Stimulated activated CD4-positive, alpha-beta T cell treated with anti-CD3 and anti-CD28 coated beads, Interleukin-12 subunit alpha, Interleukin-12 subunit beta, amount 100 ng/mL, for 24 hours (primary cell): ENCODE measurements around the gene GRIK4.

Experiments
- DNase-seq, 2 experiments: peaks; one replicate each; pipeline ENCODE4 v3.0.0-alpha.2; 2020; ENCODE audit warnings: low read depth in 2 of 2

The GRIK4 gene

DNA sequence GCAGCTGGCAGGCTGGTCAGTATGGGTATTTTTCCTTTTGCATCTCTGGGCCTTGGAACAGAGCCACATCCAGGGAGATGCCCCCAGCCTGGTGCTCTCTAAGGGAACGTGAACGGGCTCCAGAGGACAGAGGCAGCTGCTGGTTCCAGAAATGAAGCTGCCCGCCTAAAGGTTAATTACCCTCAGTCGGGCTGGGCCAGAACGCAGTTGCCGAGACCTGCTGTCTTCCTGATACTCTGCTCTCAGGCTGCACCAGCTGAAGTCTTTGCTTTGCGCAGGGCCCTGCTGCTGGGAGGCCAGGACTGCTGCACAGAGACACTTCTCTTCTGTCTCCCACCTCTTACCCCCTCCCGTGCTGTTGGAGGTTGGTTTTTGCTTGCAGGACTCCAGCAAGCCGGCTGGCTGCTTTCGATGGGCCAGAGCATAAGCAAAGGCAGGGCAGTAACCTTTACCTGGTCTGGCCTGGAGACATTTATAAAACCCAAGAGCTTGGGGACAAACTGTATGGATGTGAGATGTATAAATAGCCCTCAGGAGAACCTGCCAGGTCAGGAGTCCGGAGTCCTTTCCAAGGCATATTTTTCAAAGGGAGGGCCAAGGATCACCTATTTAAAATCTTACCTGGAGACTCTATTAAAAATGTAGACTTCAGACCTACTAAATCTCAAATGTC, 197.1 kb downstream of the GRIK4 start:
- no peak for DNase-seq

DNA sequence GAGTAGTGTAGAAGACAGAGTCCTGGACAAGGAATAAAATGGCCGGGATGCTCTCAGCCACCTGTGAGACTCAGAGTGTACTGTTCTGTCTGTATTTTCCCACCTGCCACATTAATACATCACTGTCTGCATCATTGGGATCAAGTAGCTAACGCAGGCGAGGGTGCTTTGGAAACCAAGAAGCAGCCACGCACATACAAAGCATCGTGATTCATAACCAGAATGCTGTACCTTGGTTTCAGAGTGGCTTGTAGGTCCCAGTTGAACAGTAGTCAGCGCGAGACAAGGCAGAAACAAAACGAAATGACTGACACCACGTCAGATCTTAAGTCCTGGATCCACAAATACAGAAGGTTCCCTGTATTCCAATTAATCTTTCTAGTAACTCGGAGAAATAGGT, 198.3 kb downstream of the GRIK4 start:
- DNase-seq = no peak

DNA sequence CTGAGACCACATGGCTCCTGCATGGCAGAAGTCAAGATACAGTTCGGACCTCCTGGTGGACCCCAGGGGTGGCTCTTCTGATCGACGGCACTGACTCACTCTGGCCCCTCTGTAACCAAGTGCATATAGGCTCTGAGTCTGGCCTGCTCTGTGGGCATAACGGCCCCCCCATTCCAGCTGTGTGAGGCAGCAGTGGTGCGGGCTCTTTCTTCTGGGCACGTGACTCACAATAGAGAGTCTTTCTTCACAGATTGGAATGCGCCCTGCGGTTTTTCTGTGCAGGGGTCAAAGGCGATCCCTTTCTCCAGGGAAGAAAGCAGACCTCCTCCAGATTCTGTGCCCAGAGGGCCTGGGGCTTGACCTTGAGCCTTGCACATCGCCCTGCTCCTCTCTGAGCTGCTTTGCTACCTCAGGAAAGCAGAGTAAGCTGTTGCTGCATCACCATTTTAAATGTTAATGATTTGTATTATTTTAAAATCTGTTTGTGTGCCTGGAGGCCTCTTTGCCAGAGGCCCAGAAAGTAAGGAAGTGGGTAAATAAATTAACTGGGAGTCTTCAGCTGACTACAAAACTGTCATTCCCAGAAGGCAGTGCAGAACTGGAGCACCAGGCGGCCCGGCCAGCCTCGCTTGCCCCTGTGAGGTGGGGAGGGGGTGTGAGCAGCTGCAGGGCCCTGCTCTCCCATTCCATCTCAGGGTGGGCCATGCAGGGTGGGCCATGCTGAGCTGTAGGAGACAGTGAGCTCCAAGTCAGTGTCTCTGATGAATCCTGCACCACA, 199.0 kb downstream of the GRIK4 start:
- no peak for DNase-seq

DNA sequence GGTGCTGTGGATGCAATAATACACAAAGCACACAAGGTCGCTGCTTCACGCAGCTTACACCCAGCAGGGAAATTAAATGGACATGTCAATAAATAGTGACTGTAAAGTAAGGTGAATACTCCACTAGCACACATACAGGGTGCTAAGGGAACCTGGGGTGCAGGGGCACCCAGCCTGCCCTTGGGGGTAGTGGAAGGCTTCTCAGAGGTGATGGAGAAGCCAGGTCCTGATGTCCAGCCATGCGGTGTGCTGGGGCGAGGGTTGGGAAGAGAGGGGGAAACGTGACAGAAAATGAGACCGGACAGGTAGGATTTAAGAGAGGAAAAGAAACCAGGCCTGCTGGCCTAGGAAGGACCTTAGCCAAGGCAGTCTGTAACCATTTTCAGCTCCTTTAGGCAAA, 200.5 kb downstream of the GRIK4 start:
- DNase-seq = no peak

DNA sequence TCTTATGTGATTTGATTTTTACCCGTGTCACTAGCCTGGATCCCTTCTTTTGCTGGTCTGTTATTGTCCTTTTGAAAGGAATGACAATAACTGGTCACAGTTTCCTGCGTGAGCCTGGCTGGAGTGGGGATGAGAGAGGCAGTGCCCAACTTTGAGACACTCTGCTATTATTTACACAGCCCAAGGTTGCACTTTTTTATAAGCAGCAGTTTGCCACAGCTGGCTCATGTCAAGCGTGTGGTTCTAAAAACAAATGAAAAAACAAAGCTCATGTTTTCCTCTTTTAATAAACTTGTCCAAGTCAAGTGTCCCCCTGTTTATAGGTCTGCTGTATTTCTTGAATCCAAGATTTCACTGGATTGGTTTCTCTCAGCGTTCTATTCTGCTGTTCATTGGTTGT, 201.3 kb downstream of the GRIK4 start:
- DNase-seq = no peak

DNA sequence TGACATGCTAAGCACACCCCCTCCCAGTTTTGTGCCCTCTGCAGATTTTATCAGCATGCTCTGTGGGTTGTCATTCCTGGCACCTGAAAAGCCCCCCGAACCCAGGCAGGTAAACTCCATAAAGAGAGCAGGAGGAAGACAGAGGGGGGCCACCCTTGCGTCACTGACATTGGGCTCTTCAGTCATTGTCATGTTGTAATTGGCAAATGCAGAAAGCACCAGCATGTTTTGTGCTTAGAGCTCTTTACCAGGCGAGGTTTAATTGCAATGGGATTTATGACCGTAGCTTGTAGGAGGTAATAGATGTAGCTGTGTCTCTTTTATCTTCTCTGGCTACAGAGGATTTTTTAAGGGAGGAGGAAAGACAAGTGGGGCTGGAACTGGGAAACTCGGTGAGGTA, 201.7 kb downstream of the GRIK4 start:
- no peak for DNase-seq

DNA sequence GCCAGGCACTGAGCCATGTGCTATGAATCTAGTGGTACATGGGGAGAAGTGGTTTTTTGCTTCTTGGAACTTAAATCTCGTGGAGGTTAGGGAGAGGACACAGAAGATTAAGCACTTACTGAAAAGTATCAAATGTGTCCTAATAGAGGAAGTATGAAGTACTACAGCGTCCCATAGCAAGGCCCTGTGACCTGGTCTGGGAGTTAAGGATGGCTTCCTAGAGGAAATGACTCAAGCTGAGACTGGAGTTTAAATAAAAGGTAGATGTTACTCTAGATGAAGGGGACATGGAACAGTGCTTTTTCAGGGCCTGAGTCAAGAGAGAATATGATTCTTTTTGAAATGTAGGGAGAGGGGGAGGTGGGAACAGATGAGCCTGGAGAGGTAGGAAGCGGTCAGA, 202.9 kb downstream of the GRIK4 start:
- DNase-seq = no peak

DNA sequence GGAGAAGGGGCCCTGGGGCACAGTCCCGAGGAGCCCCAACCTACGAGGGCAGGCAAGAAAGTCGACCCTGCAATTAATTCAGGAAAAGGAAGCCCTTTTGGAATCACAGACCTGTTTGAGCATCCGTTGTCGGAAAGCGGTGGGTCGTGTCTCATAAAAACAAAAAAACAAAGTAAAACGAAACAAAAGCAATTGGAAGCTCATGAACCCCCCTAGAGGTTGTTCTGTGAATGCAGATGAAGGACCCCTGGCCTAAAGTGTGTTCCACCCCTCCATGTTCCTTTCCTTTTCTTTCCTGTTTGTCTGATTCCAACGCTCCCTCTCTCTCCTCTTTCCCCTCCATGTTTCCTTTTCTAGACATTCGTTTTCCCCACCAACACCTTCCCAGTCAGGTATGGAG, 203.7 kb downstream of the GRIK4 start:
- no peak for DNase-seq

DNA sequence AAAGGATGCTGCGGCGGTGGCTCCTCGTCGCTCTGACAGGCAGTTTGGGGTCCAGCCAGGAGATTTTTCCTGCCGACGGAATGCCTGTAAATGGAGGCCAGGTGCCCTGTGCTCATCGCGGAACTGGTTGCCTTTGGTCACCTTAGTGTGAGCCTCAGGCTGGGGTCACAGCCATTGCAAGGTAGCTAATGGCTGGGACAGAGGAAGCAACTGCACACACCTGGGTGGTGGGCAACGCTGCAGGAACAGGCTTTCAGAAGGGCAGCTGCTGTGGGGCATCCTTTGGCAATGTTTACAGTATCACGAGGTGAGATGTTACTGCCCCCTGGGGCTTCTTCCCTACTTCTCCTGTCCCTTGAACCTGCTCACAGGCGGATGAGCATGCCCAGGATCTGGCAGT, 205.5 kb downstream of the GRIK4 start:
- DNase-seq = no peak

DNA sequence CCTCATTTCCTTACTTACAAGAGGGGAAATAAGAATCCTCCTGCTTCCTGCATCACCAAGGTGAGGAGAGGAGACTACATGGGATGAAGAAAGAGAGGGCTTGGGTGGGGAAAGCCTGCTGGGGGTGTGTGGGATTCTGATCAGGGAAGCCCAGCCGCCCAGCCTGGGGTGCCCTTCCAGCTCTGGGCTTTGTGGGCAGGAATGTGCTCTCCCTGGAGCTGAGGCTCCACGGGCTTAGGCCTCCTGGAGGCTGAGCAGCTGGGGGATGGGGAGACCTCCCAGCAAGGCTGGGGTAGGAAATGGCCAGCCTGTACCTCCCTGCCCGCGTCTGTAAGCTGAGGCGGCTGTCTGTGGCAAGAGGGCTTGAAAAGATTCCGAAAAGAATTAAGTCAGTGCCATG, 206.1 kb downstream of the GRIK4 start:
- no peak for DNase-seq

DNA sequence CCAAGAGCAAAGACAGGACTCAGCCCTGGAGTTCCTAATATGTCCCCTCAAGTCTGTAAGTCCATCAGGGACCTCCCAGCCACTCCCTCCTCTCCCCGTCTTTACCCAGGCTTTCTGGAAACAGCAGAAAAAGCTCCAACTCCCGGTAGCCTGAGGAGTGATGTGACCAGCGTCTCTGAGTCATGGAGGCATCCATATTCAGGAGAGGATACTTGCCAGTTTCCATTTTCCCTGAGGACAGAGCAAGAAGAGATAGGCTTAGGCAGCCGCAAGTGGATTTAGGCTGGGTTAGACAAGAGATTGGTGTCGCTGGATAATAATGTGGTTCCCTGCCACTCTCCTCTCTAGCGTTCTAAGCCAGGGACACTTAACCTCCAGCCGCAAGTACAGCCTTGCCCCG, 206.6 kb downstream of the GRIK4 start:
- no peak for DNase-seq

DNA sequence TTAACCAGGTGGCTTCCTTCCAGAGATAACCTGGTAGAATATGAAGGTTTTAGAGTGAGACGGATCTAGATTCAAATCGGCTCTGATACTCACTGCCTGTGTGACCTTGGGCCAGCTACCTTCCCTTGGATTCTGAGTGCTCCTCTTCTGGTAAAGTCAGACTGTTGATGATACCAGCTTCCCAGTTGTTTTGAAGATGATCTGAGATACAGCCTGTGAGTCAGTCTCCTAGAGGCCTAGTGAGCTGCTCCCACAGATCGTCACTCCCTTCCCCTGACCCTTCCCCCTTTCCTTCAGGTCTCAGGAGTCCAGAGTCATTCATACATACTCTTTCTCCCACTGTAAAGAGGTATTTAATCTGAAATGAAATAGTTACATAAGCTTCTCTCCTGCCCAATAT, 207.8 kb downstream of the GRIK4 start:
- DNase-seq = no peak

DNA sequence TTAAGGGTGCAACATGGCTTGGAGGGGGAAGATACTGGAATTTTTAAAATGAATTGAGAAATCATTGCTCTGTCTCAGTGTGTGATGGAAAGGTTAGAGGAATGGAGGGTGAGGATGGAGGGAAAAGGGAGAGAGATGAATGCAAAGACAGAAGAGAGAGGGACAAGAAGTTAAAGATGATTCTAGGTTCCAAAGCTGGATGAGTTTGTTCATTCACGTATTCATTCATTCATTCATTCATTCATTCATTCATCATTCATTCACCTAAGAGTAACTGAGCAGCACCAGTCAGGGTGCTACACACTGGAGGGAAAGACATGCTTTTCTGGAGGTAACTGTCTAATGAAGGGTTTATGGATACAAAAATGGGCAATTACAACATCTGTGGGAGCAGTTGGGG, 209.2 kb downstream of the GRIK4 start:
- DNase-seq = no peak

DNA sequence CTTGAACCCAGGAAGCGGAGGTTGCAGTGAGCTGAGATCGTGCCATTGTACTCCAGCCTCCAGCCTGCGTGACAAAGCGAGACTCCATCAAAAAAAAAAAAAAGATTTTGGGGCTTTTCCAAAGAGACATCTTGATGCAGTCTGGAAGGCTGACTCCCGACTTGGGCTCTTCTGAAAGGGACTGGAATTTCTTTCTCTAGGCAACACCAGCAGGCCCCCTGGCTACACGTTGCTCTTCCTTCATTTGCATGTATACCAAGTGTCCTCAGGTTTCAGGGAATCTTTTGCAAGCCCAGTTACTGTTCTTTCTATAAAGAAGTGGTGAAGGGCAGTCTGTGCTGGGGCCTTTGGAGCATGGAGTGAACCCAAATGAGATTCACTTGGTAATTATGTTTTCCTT, 211.0 kb downstream of the GRIK4 start:
- DNase-seq = no peak

DNA sequence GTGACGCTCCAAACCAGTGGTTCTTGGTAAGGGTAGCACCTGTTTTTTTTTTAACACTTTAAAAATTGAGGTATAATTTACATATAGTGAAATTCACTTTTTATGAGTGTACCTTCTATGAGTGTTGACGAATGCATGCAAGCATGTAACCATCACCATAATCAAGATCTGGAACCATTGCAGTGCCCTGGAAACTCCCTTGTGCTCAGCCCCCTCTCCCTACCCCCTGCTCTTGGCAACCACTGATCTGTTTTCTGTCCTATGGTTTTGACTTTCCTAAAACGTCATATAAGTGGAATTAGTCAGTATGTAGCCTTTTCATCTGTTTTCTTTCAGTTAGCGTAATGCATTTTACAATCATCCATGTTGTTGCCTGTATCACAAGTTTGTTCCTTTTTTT, 212.2 kb downstream of the GRIK4 start:
- no peak for DNase-seq

DNA sequence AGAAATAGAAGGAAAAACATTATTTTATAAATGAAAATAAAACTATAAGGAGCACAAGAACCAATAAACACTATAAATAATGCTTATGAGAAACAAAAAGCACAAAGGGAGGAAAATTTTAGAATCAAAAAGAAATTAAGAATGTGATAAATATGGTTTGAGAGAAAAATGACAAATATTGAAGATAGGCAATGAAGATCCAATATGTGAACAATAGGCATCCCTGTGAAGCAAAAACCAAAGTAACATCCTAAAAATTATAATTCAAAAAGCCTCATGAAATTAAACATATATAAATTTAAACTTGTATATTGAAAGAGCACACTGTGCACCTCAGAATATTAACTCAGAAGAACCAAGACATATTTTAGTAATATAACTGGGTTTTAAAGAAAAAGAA, 216.2 kb downstream of the GRIK4 start:
- DNase-seq = no peak

DNA sequence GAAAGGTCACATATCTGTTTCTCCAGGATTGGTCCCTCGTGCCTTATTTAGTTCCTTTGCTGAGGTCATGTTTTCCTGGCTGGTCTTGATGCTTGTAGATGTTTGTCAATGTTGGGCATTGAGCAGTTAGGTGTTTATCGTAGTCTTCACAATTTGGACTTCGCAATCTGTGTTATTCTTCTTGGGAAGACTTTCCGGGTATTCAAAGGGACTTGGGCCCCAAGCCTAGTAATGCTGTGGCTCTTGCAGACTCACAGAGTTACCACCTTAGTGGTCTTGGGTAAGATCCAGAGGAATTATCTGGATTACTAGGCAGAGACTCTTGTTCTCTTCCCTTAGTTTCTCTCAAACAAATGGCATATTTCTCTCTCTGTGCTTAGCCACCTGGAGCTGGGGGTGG, 223.5 kb downstream of the GRIK4 start:
- DNase-seq = no peak

DNA sequence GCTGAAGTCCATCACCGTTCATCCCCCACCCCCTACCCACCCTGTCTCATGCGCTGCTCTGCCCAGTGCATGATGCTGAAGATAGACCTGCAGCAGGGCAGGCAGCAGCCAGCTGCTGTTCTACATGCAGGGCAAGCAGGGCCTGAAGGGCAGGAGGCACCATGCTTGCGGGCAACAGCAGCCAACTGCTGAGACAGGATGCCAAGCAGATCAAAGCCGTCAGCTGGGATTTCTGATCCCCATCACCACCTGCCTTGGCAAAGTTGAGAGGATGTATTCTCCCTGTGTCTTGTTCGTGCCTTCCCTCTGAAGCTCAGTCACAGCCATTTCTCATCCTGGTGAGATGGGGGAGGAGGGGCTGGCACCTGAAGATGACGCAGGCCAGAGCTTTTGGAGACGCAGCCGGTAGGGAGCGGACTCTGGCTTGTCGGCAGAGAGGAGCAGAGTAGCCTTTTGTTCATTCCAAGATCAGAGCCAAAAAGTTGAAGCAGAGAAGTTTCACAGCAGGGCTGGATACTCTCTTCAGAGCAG, 227.0 kb downstream of the GRIK4 start:
- DNase-seq = no peak

DNA sequence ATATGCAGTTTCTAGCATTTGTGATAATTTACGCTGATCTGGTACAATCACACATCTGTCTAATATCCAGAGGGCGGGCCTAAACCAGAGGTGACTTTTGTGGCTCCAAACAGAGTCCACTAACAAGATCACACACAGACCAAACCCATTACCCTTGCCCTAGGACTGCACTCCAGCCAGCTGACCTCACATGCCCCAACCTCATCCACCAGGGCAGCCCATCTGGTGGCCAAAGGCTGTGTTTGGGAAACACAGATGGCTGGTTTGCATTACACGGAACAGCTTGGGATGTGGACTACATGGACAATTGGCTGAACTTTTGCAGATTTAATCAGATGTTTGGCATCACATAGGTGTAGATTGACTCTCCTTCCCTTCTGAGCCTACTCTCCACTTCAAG, 228.2 kb downstream of the GRIK4 start:
- DNase-seq = no peak

DNA sequence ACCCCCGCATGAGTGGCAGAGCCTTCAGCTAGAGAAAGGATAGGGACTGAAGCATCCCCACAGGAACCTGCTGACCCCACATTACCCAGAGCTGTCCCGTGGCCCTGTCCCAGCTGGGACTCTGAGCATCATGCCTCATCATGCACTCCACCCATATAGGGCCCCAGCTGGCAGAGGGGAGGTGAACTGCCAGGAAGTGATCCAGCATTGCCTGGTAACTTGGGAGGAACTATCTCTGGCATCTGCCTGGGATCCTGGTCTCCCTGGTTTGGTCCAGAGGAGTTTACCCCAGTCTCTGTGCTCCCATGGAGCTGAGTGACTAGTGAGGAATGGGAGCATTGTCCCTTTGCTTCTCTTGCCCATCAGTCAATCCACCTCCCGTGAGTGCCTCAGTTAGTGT, 228.8 kb downstream of the GRIK4 start:
- DNase-seq = no peak

DNA sequence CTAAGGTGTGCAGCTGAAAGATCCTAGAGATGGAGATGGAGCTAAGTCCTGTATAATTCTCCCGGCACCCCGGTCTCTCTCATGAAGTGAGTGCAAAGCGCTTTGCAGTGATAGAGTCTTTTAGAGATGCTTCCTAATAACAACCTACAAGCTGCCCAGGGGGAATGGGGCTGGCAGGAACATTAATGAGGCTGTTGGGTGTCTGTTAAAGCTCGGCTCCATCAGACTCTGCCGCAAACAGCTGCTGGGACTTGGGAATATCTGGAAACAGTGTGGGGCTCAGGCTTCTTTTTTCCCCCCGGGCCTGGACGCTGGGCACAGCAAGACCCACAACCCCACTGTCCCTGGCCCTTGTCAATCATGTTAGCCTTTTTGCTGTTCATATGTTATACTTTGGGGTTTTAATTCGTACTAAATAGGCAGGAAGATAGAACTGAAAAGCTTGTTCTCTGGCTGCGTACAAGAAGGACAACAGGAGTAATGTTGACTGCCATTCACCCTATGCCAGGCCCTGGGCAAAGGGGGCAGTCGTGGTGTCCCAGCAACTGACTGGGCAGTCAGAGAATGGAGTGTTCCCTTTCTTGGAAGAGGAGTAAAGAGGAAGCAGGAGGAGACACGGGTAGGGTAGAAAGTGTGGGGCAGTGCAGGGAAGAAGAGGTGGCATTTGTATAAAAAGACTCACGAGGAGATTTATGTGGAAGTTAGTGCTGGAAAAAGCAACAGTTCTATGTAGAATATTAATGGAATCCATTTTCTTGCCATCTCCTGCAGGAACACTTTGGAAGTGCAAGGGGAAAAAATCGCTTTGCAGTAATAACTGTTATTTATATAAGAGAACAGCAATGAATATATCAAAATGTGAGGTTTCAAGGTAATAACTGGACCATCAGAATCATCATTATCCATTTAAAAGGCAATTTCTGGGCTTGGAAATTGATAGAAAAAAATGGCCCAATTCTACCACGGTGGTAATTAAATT, 232.8 kb downstream of the GRIK4 start:
- no peak for DNase-seq

DNA sequence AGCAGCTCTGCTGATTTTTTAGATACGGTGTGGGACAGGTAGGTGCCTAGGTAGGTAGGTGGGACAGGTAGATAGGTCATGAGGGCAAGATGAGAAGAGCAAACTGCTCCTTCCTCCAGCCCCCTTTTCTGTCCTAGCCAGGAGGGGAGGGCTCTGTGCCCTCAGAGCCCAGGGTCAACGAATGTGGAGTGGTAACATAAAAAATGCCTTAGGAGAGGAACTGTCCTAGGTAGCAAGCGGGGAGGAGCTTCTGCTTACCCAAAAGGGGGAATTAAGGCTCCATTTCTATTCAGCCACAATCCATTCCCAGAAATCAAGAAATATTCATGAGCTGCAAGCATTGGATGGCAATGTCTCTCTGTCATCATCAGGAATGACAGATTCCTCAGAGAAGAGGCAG, 234.8 kb downstream of the GRIK4 start:
- no peak for DNase-seq
